GM18519 (cell line): ENCODE results near the gene BMP10.
A peak's percentile ranks its signal among the peaks of the same experiment; 100 is the strongest.

ENCODE experiments used
- ATAC-seq: cut with Tn5 transposase; IDR thresholded peaks from one replicate; pipeline ENCODE4 v1.9.1; 2021; ENCODE audit warnings: mild to moderate bottlenecking, moderate library complexity; ENCODE audit not compliant: unreplicated experiment, low FRiP score

The BMP10 gene

GRCh38 chr2:68853915-68854314 is 17.3 kb downstream of the BMP10 start:
- no peak for ATAC-seq

GRCh38 chr2:68853035-68853434 is 18.2 kb downstream of the BMP10 start:
- no peak for ATAC-seq

DNA sequence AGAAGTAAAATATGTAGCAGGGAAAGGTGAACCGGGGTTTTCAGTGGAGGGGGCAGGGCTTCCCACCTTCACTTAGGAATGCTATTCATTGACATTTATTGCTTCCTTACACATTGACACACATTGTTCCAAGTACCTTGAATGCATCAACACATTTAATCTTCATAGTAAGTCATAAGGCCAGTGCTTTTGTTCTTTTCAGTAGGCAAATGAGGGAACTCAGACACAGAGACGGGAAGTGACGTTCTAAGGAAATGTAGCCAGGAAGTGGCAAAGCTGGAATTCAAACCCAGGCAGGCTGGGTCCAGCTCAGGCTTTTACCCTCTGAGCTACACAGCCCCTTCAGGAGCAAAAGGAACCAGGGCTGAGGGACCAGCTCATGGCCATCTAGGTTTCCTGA is 20.7 kb downstream of the BMP10 start:
- no peak for ATAC-seq

DNA sequence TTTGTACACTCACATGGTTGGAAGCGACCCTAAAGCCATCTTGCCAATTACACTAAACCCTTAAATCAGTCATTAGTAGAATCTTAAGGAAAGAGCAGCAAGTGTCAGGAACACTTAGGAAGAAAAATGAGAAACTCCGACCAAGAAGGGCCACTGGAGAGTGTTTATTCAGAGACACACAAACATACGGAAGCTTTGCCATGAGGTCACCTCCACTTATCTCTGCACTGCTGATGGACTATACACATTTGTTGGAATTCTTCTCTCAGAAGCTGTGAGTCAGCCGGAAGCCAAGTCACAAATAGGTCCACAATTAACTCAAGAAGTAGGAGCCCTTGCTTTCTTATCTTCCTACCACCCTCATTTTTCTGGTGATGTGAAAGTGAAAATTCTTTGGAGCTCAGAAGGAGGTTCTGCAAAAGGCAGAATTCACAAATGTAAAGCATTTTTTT is 21.6 kb downstream of the BMP10 start:
- no peak for ATAC-seq

DNA sequence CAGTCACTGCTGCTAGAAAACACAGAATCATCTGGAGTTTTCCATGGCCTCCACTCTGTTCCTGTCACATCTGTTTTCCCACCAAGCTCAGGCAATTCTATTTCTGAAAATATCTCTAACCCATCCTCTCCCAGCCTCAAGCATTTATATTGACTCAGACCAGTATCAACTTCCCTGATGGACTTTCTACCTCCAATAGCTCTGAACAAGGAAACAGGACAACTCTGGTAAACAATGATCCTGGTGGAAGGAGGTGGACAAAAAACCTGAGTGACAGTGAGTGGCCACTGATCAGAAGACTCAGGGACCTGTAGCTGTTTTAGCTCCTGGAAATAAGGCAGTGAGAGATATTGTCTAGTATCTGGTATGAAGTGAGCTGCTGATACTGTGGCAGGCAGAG is 23.4 kb downstream of the BMP10 start:
- ATAC-seq: no peak

GRCh38 chr2:68846091-68846490 is 25.1 kb downstream of the BMP10 start:
- ATAC-seq: no peak

DNA sequence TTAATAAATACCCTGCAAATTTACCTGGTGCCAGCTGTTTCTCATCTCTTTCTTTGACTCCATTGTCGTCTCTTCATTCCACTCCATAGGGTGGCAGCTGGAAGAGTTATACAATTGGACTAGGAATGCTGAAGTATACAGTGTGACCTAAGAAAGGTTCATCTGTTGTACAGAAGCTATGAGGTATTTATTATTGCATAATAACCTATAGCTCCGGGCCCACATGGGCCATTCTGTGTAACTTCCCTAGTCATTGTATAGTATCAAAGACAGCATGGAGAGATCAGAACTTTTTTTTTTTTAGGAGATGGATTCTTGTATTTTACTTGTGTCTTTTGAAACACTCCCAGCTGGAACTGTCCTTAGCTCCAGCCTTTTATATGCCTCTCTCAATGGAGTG is 26.2 kb downstream of the BMP10 start:
- ATAC-seq: no peak

DNA sequence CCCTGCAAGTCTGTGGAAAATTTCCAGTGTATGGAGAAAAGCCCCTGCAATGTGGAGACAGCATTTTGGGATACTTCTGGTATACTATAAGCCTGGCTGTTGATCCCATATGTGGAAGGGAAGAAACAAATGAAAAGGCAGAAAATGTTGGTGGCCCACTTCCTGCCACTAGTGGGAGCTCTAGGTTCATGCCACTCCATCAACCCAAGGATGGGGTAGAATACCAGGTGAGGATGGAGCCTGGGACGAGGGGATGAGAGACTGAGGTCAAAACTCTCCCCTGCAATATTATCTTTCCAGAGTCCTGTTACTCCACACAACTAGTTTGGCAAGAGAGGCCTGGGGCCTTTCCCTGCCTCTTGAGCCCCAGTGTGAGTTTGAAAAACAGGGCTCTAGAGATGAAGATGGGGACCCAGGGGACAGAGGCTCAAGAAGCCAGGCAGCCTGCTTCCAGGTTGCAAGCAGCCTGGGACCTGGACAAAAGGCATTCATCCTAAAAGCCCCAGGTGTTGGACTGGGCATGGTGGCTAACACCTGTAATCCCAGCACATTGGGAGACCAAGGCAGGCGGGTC is 31.9 kb downstream of the BMP10 start:
- ATAC-seq: no peak

- no peak for ATAC-seq
Observed at GRCh38 chr2:68838641-68839040, 32.6 kb downstream of the BMP10 start.

DNA sequence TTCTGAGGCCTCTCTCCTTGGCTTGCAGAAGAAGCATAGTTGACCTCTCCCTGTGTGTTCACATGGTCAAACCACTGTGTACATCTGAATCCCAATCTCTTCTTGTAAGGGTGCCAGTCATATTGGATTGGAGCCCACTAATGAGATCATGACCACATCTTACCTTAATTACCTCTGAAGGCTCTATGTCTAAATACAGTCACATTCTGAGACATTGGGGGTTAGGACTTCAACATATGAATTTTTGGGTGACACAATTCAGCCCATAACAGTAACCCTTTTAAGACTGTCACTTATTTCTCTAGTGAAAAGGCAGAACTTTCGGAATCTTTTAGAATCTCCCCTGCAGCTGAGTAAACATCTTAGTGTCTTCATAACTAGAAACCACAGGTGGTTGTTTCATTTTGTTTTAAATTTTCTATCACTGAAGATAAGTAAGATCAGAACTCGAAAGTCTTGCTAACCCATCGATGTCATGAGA is 33.3 kb downstream of the BMP10 start:
- no peak for ATAC-seq

DNA sequence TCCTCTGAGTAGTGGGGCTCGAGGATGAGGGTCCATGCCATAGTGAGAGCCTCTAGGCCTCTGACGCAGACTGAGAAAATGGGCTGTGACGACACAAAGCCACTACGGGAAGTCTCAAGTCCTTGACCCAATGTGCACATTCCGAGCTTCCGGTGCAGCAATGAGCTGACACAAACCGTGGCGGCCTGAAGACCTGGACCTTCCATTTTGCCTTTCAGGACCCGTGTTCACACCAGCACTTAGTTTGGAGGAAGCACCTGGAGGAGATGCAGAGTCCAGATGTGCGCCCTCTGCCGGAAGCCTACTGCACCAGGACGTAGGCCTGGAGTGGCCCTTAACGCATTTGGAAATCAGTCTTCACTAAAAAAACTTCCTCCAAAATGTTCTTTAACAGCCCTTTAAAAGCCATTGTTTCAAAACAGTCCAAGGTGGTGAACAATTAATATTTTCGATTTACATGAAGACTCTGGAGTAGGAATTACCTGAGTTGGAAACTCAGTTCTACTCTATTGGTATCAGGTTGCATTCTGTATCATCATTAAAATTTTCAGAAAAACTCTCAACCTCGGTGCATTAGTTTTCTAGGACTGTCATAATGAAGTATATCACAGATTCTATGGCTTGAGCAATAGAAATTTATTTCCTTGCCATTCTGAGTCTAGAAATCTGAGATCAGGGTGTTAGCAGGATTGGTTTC is 33.9 kb downstream of the BMP10 start:
- ATAC-seq: no peak

DNA sequence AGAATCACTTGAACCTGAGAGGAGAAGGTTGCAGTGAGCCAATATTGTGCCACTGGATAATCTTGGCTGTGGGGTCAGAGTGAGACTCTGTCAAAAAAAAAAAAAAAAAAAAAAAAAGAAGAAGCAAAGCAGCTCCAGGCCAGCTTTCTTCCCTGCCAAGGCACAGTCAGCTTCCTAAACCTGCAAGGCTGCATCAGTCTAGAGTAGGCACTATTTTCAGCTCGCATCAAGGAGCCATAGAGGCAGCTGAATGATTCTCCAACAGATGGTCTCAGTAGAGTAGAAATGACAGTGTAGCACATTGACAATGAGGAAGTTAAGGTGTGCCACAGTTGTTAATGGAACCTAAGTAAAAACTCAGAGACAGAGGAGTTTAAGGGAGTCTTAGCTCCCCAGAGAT is 35.6 kb downstream of the BMP10 start:
- ATAC-seq: no peak

- ATAC-seq: no peak
Observed at GRCh38 chr2:68834737-68835376, 36.3 kb downstream of the BMP10 start.

DNA sequence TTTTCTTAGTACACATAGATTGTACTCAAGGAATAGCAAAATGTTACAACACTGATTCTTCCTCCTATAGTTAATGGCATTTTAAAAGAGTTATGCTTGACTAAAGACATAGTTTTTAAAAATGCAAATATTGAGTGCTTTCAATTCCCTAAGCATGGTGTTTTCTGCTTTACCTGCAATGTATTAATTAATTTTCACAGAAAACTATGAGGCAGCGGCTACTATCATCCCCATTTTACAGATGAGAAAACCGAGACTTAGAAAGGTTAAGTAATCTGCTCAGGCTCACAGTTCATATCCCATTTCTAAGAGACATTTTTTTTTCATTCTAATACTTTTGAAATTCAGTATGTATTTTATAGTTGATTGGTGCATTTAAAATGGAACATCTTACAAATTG is 38.0 kb downstream of the BMP10 start:
- ATAC-seq: no peak

- peak; percentile 46 for ATAC-seq
Observed at GRCh38 chr2:68832233-68832869, 38.8 kb downstream of the BMP10 start.

- no peak for ATAC-seq
Observed at GRCh38 chr2:68831686-68832232, 39.4 kb downstream of the BMP10 start.

DNA sequence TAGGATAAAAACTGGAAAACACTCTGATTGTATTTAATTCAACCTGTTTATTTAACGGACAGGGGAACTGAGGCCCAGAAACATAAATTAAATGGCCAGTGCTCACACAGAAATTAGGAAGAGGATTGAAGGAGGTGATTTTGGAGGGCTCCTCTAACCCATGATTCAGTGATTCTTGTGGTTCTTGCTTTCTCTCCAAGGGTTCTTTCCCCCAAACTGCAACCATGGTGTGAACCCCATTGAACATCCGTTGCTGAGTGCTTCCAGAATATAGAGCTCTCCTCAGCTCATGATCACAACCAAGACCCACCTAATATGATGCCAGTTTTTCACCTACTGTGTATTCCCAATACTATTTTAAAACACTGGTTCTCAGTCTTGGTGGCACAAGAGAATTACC is 41.4 kb downstream of the BMP10 start:
- no peak for ATAC-seq

DNA sequence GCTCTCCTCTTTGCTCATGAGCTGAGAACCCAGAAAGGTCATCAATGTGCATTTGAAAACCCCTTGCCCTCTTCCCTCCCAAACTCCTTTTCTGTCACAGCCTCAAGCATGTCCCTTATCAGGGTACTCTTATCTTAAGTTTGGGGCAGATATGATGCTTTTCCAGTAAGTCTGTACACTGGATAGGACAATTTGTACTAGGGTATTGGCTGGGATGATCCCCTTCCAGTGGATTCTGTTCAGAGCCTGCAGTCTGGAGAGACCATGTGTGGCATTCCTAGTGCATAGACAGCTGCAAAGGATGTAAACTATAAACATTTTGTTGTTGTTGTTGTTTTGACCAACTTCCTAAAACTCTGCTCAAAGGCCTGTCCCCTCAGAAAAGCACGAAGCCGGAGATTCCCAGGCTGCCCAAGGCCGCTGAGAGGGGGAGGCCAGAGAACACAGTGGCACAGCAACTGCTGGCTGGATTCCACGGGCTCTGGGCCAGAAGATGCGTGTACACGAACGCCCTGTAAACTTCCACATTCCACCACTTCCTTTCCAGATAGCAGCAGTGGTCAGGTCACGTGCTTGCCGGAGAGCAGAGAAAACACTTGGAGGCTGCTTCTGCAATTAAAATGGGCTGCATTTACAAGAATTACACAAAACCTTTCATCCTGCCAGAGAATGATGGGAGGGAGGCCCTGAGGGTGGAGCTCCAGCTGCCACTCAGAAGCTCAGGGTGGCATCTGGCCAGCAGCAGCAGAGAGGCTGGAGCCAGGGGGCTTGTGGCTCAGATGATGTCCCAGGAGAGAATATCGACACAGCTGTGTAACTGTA is 42.1 kb downstream of the BMP10 start:
- ATAC-seq: no peak

- no peak for ATAC-seq
Observed at GRCh38 chr2:68827666-68828065, 43.5 kb downstream of the BMP10 start.

DNA sequence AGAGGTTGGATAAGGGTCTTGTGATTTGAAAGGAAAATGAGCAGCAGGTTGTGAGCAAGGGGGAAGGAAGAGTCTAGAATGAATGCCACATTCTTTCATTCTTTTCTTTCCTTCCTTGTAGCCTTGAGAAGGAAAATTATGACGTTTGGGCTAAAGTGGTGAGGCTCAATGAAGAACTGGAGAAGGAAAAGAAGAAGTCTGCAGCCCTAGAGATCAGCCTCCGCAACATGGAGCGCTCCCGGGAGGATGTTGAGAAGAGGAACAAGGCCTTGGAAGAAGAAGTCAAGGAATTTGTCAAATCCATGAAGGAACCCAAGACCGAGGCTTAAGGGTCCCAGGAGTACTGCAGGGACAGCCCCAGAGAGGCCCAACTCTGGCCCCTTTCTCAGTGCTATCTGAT is 45.3 kb downstream of the BMP10 start:
- ATAC-seq: no peak
